ENCODE measurements around the gene SOX8.

SOX8 gene

GRCh38 chr16:989354-989814 is 7.8 kb downstream of the SOX8 start:
- DNase-seq, result no peak

DNA sequence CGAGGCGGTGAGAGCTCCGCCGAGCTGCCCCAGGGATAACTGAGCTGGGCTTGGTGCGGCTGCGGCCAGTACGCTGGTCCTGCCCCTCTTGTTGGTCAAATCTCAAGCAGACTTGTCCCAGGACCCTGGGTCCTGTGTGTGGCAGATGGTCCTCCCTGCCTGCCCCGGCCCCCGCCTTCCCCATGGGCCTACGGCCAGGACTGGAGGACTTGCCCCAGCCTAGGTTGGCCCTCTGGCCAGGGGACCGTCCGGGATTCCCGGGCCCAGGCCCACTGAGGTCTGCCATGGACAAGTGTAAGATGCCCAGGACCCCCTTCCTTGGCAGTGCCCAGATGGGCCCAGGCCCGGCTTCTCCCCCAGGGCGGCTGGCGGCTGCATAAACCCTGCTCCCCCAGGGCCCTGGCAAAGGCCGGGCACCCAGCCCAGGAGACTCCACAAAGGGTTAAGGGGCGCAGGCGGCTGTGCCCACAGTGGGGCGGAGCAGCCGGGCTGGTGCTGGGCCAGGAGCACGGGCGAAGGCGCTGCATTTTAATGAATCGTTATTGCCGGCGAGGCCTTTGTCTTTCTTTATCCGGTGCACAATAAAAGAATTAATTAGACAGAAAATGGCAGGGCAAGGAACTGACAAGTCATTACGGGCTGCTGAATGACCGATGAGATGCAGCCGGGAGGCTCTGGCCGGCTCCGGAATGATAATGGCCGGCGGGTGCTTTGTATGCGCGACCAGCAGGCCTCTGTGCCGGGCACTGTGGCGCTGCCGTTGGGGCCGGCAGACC is 9.1 kb downstream of the SOX8 start:
- DNase-seq, result no peak

DNA sequence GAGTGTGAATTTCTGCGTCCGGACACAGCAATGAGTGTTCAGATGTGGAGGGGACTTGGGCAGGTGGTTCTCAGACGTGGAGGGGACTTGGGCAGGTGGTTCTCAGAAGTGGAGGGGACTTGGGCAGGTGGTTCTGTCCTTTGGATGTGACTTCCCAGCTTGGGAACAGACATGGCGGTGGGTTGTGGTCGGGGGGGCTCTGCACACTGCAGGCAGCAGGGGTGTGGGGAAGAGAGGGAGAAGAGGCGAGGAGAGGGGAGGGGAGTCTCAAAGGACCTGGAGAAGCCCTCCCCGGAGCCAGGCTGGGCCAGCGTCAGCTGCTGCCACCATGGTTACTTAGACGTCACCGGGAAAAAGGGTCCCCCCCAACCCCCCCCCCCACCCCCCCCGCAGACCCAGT is 9.8 kb downstream of the SOX8 start:
- no peak for DNase-seq

DNA sequence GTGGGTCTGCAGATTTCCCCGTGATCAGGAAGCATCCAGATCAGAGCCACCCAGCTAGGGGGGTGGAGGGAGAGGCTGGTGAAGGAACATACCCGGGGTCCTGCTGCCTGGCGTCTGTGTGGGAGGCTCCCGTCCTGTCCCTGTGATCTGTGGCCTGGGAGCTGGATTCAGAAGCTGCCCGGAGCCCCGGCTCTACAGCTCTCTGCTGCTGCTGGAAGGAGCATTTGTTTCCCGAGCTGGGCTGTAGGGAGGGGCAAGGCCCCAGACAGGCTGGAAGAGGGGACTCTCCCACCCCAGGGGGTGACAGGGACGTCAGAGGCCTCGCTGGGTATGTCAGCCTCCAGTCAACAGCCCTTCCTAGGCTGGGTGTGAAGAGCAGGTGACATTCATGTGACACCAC is 10.2 kb downstream of the SOX8 start:
- no peak for DNase-seq

GRCh38 chr16:993731-994130 is 12.2 kb downstream of the SOX8 start:
- DNase-seq, result no peak

DNA sequence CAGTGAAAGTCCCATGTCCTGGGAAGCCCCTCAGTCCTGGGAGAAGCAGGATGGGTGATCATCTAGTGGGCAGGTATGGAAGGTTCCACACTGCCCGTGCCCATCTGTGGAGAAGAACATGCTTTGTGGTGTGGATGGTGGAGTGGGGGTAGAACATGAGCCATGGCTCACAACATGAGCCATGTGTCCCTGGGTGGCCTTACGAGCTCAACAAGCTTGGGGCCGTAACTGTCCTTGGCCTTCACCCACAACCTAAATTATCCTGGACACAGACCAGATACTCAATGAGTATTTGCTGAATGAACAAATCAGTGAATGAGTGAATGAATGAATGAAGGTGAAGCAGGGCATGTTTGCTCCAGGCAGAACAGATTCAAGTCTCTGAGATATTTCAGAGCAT is 13.5 kb downstream of the SOX8 start:
- DNase-seq, result no peak

GRCh38 chr16:995783-996182 is 14.2 kb downstream of the SOX8 start:
- DNase-seq, result no peak

DNA sequence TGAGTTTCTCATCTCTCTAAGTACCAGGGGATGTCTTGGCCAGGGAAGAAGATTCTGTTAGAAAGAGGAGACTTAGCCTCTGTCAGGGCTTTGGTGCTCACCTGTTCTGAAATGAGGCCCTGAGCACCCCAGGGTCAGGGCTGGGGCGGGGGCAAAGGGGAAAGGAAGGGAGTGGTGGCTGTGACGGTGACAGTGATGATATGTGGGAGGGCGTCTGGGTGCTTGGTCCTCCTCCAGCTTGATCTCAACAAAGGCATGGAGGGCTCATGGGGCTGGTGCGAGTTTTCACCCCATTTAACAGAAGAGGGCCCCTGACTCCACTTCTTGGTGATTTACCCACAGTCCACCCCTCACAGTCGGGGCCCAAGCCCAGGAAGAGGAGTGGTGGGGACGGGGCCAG is 15.1 kb downstream of the SOX8 start:
- no peak for DNase-seq

- DNase-seq, result peak; percentile 35
These were observed 16.0 kb downstream of the SOX8 start for GRCh38 chr16:997440-998051.

GRCh38 chr16:998211-998610 is 16.6 kb downstream of the SOX8 start:
- DNase-seq, result no peak

DNA sequence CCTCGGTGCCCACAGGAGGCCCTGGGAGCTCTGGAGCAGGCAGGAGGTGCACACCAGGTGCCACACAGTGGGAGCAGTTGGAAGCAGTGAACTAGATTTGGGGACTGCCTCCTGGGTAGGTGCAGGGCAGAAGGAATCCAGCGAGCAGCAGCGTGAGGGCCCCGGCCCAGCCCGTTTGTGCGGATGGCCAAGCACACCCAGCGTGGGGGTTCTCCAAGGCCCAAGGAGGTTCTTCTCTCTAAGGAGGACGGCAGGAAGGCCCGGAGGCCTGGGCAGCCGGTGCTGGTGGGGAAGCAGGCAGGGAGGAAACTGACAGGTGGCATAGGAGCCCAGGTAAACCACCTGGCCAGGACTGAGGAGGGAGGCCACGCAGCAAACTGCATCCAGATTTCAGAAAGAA is 17.0 kb downstream of the SOX8 start:
- DNase-seq, result no peak

- DNase-seq, result no peak
These were observed 18.1 kb downstream of the SOX8 start for GRCh38 chr16:999677-1000076.

DNA sequence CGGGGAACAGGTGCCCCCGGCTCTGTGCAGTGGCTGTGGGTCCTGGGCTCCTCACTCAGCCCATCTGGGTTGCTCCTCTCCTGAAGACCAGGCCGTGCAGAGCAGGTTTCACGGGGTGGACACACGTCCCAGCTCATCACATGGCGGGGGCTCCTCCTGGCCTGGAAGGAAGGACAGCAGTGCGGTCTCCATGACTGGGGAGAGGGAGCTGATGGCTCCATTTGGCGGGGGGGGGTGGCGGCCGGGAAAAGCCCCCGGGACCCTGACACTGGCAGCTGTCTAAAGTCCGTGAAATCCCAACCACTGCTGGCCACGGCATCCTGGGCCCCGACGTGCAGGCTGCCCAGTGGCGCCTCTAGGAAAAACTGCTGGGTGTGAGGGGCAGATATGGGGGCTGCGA is 19.0 kb downstream of the SOX8 start:
- DNase-seq, result no peak

- no peak for DNase-seq
These were observed 19.5 kb downstream of the SOX8 start for GRCh38 chr16:1001096-1001495.

GRCh38 chr16:1002399-1003166 is 21.0 kb downstream of the SOX8 start:
- no peak for DNase-seq

- no peak for DNase-seq
These were observed 22.1 kb downstream of the SOX8 start for GRCh38 chr16:1003391-1004347.

- DNase-seq, result no peak
These were observed 23.7 kb downstream of the SOX8 start for GRCh38 chr16:1005286-1005685.

GRCh38 chr16:1006781-1007180 is 25.2 kb downstream of the SOX8 start:
- no peak for DNase-seq

- DNase-seq, result no peak
These were observed 25.8 kb downstream of the SOX8 start for GRCh38 chr16:1007284-1007850.

GRCh38 chr16:1008085-1008484 is 26.5 kb downstream of the SOX8 start:
- DNase-seq, result no peak

DNA sequence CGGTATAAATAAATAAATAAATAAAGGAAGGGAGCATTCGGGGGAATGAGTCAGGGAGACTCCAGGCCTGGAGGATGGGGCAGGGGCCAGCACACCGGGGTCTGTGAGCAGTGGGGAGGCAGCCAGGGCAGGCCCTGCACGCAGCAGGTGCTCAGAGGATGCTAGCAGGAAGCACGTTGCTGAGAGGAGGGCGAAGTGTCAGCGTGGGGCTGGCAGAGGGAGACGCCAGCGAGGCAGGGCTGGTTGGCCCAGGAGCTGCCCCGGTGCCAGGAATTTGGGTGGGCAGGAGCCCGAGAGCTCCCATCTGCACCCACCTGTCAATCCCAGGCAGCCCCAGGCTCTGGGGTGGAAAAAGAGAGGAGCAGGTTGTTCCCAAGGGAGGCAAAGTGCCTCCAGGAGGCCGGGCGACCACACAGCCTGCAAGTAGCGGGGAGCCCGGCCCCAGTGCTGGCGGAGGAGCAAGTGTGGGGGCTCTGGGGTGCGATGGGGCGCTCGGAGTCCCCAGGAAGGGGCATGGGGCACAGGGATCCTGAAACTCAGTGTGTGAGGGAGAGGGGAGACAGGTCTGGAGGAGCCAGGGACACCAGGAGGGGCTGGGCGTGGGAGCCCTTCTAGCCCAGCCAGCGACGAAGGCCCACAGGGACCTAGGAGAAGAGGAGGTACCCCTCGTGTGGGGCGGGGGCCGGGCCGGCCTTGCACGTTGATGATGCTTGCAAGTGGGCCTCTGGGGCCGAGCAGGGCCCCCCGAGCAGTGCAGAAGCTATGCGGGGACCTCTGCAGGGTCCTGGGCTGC is 28.0 kb downstream of the SOX8 start:
- DNase-seq, result no peak

DNA sequence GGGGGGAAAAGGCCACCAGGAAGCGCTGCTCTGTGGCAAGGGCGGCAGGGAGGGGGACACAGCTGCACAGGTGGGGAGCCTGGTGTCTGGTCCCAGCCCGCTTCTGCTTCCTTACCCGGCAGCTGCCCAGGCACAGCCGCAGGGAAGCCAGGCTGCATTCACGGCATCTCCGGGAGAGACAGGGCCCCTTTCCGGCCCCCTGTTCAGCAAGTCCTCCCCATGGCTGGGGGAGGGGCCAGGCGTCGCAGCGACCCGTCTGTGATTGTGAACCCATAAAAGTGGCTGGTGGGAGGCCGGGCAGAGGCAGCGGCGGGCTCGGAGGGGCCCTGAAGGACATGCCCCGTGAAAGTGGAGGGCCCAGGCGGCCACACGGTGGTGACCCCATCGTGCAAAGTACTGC is 28.7 kb downstream of the SOX8 start:
- DNase-seq, result no peak

Data from NCI-H345 (cell line).